Measurements from ENCODE around the gene OR4A16. TPM values are rescaled to one million over a fixed set of nuclear protein-coding genes. Genes with fewer than 3 reads are reported as not detected.

OR4A16 gene
- polyA plus RNA-seq, 1 of the 3 experiments (the other 2 are of a cell fraction) = not detected

DNA sequence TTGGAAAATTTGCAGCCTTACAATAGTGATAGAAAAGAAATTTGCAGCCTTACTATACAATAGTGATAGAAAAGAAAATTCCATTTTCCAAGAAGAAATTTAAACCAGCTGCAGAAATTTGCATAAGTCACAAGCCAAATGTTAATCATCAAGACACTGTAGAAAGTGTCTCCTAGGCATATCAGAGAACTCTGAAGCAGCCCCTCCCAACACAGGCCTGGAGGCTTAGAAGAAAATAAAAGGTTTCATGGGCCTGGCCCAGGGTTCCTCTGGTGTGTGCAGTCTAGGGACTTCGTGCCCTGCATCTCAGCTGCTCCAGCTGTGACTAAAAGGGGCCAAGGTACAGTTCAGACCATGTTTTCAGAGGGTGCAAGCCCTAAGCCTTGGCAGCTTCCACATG, 6.0 kb downstream of the OR4A16 start:
- H4K20me1 ChIP-seq (ENCODE audit: insufficient read depth) = no peaks in the 10 kb centered on the region
- no peak overlapping the region for H3K4me3 ChIP-seq (ENCODE audit: low read depth in 2 of 2, low read length in 1 of 2)
- no peak overlapping the region for H2AFZ ChIP-seq (ENCODE audit: low read depth)
- H3K9me3 ChIP-seq = no peaks in the 10 kb centered on the region
- H3K27me3 ChIP-seq (ENCODE audit: insufficient read depth) = no peaks in the 10 kb centered on the region
- 0 out of 2 replicates have a peak, but pooled peaks cover 3% of the 10 kb centered on the region for H3K9me2 ChIP-seq
- WGBS (ENCODE audit: low lambda C conversion rate) = 9% methylated on average over 1 of the region's 1 CpG
- ChIA-PET CTCF (no interaction called here), POLR2A (no interaction called here)
- no peak overlapping the region for H3K9ac ChIP-seq
- no peaks in the 10 kb centered on the region for H3K36me3 ChIP-seq (replicated peaks in 1 of 2; ENCODE audit: control insufficient read depth in 1 of 2, insufficient read depth in 2 of 2, low read length in 1 of 2)
- H3K4me1 ChIP-seq (ENCODE audit: control insufficient read depth in 1 of 2, insufficient read depth in 2 of 2, low read depth in 1 of 2, low read length in 1 of 2) = no peaks in the 10 kb centered on the region
- TF ChIP-seq FOSL2 (IDR thresholded peaks at IDR 0.05; ENCODE audit: borderline replicate concordance, low read depth) = no peak
- no peak for TF ChIP-seq MEF2A (IDR thresholded peaks at IDR 0.05; ENCODE audit: borderline replicate concordance, low read depth)
- no peak for TF ChIP-seq NFIC (IDR thresholded peaks at IDR 0.05; ENCODE audit: borderline replicate concordance)
- no peak for TF ChIP-seq GABPA (IDR thresholded peaks at IDR 0.05; ENCODE audit: low read depth)
- TF ChIP-seq IRF3 (IDR thresholded peaks at IDR 0.05; ENCODE audit: low read depth, low read length) = no peak
- TF ChIP-seq TAF1 (IDR thresholded peaks at IDR 0.05; ENCODE audit: borderline replicate concordance, low read depth, low read length) = no peak
- TF ChIP-seq TEAD4 (IDR thresholded peaks at IDR 0.05; ENCODE audit: borderline replicate concordance, insufficient read depth) = no peak
- TF ChIP-seq RFX5 (IDR thresholded peaks at IDR 0.05; ENCODE audit: low read length) = no peak
- TF ChIP-seq FOXJ3 (CRISPR knock-in tag; IDR thresholded peaks at IDR 0.05) = no peak
- TF ChIP-seq RCOR1 (IDR thresholded peaks at IDR 0.05; ENCODE audit: low read length) = no peak
- no peak for TF ChIP-seq POLR2AphosphoS5 (IDR thresholded peaks at IDR 0.05; ENCODE audit: low read depth, low read length)
- TF ChIP-seq USF2 (IDR thresholded peaks at IDR 0.05; ENCODE audit: borderline replicate concordance, low read depth, low read length) = no peak
- TF ChIP-seq CHD2 (IDR thresholded peaks at IDR 0.05; ENCODE audit: low read length, partially characterized antibody) = no peak
- no peak for TF ChIP-seq FOXM1 (IDR thresholded peaks at IDR 0.05; ENCODE audit: low read depth)
- no peak for TF ChIP-seq USF1 (IDR thresholded peaks at IDR 0.05; ENCODE audit: borderline replicate concordance, low read depth)
- H3K27ac ChIP-seq (ENCODE audit: low read depth in 2 of 2, low read length in 1 of 2) = no peak overlapping the region
- H3K4me2 ChIP-seq = no peak overlapping the region
- H3K79me2 ChIP-seq (ENCODE audit: insufficient read depth) = no peaks in the 10 kb centered on the region
- DNase-seq = no peak
- peaks cover 3% of the 10 kb centered on the region for H3F3A ChIP-seq (replicated peaks; ENCODE audit: insufficient read depth)

- DNase-seq = no peak
- POLR2A ChIA-PET = no interaction called here
- WGBS (ENCODE audit: low lambda C conversion rate) = 0% methylated on average over 1 of the region's 1 CpG
- no peak for TF ChIP-seq MEF2A (IDR thresholded peaks at IDR 0.05; ENCODE audit: borderline replicate concordance, low read depth)
- TF ChIP-seq RXRA (IDR thresholded peaks at IDR 0.05; ENCODE audit: borderline replicate concordance, low read depth) = no peak
- no peak for TF ChIP-seq YY1 (IDR thresholded peaks at IDR 0.05; ENCODE audit: low read depth)
- TF ChIP-seq ELF1 (IDR thresholded peaks at IDR 0.05) = no peak
- TF ChIP-seq, protein P1, sequence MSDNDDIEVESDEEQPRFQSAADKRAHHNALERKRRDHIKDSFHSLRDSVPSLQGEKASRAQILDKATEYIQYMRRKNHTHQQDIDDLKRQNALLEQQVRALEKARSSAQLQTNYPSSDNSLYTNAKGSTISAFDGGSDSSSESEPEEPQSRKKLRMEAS (IDR thresholded peaks at IDR 0.05; ENCODE audit: low read depth) = no peak
- TF ChIP-seq USF2 (IDR thresholded peaks at IDR 0.05; ENCODE audit: borderline replicate concordance, low read depth, low read length) = no peak
- no peak for TF ChIP-seq EP300 (IDR thresholded peaks at IDR 0.05; ENCODE audit: borderline replicate concordance in 1 of 2, low read depth in 1 of 2, low read length in 1 of 2)
- no peak for TF ChIP-seq NRF1 (IDR thresholded peaks at IDR 0.05; ENCODE audit: low read depth, low read length)
- TF ChIP-seq FOXJ3 (CRISPR knock-in tag; IDR thresholded peaks at IDR 0.05) = no peak
- TF ChIP-seq, protein P2, sequence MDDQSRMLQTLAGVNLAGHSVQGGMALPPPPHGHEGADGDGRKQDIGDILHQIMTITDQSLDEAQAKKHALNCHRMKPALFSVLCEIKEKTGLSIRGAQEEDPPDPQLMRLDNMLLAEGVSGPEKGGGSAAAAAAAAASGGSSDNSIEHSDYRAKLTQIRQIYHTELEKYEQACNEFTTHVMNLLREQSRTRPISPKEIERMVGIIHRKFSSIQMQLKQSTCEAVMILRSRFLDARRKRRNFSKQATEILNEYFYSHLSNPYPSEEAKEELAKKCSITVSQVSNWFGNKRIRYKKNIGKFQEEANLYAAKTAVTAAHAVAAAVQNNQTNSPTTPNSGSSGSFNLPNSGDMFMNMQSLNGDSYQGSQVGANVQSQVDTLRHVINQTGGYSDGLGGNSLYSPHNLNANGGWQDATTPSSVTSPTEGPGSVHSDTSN (IDR thresholded peaks at IDR 0.05) = no peak
- TF ChIP-seq GATA2 (CRISPR knock-in tag; IDR thresholded peaks at IDR 0.05) = no peak
- no peak for TF ChIP-seq FOSL2 (IDR thresholded peaks at IDR 0.05; ENCODE audit: borderline replicate concordance, low read depth)
- TF ChIP-seq JUND (IDR thresholded peaks at IDR 0.05) = no peak
- no peak; the same call in 1 of the 2 replicates for TF ChIP-seq RAD21 (IDR thresholded peaks at IDR 0.05; ENCODE audit: low read length)
Observed at GRCh38 chr11:55357560-55358184, 14.7 kb downstream of the OR4A16 start.

More at GRCh38 chr11:55357560-55358184, 14.7 kb downstream of the OR4A16 start:
- H3F3A ChIP-seq (replicated peaks; ENCODE audit: insufficient read depth) = no peaks in the 10 kb centered on the region
- H3K4me3 ChIP-seq (ENCODE audit: low read depth in 2 of 2, low read length in 1 of 2) = no peak overlapping the region
- no peak overlapping the region for H3K4me2 ChIP-seq
- CTCF ChIA-PET = interaction anchor here (0.7 to 1.5 kb wide), 4 partner anchors 8 to 18 kb away, joined by 3 to 7 read pairs (median 4); no protein-coding TSS in a partner anchor
- no peaks in the 10 kb centered on the region for H3K79me2 ChIP-seq (ENCODE audit: insufficient read depth)
- H3K27ac ChIP-seq (ENCODE audit: low read depth in 2 of 2, low read length in 1 of 2) = no peak overlapping the region
- H3K4me1 ChIP-seq (ENCODE audit: control insufficient read depth in 1 of 2, insufficient read depth in 2 of 2, low read depth in 1 of 2, low read length in 1 of 2) = no peaks in the 10 kb centered on the region
- H3K9me2 ChIP-seq = no peaks in the 10 kb centered on the region
- H3K36me3 ChIP-seq (replicated peaks in 1 of 2; ENCODE audit: control insufficient read depth in 1 of 2, insufficient read depth in 2 of 2, low read length in 1 of 2) = no peaks in the 10 kb centered on the region
- no peaks in the 10 kb centered on the region for H3K27me3 ChIP-seq (ENCODE audit: insufficient read depth)
- H2AFZ ChIP-seq (ENCODE audit: low read depth) = no peak overlapping the region
- H3K9me3 ChIP-seq = no peaks in the 10 kb centered on the region; the same call in 1 of the 2 replicates
- H4K20me1 ChIP-seq (ENCODE audit: insufficient read depth) = no peaks in the 10 kb centered on the region
- no peak overlapping the region for H3K9ac ChIP-seq

All from SK-N-SH (cell line).